HL-60 (cell line): ENCODE measurements around the gene PRDM16.

Experiments used
- DNase-seq, 2 experiments: peaks; one replicate each; pipeline ENCODE4 v3.0.0-alpha.2; 2010 to 2020; ENCODE audit warnings: low read depth in 1 of 2, low spot score in 1 of 2
- H3K27ac ChIP-seq: fragments of 250-450 bp; sonication (Bioruptor Pico); replicated peaks from 2 replicates; pipeline ENCODE4 v1.5.1; 2020; ENCODE audit warnings: mild to moderate bottlenecking, moderate library complexity
- H3K27me3 ChIP-seq: fragments of 250-450 bp; sonication (Bioruptor Pico); 2 replicates; pipeline ENCODE4 v1.5.1; 2021; ENCODE audit warnings: mild to moderate bottlenecking, moderate library complexity; ENCODE audit not compliant: insufficient read depth, poor library complexity, severe bottlenecking
- H3K4me3 ChIP-seq: replicated peaks from 2 replicates; pipeline ENCODE4 v1.5.1; 2011; ENCODE audit warnings: mild to moderate bottlenecking, control low read depth, low read length; ENCODE audit not compliant: insufficient read depth
- GABPA ChIP-seq: IDR thresholded peaks from 2 replicates; pipeline ENCODE4 v1.6.1; 2012; ENCODE audit warnings: low read depth
- POLR2AphosphoS5 ChIP-seq: IDR thresholded peaks from 2 replicates; pipeline ENCODE4 v1.6.1; 2012; ENCODE audit warnings: low read depth
- SPI1 ChIP-seq: IDR thresholded peaks from 2 replicates; pipeline ENCODE4 v1.6.1; 2012; ENCODE audit warnings: low read depth, mild to moderate bottlenecking, borderline replicate concordance
- TF ChIP-seq, protein P1 (sequence below): IDR thresholded peaks from one replicate; pipeline ENCODE4 v1.5.1; 2011; ENCODE audit warnings: low read length, control low read depth, inconsistent platforms; ENCODE audit not compliant: insufficient read depth
- TF ChIP-seq, protein P2 (sequence below): IDR thresholded peaks from 2 replicates; pipeline ENCODE4 v1.6.1; 2012; ENCODE audit warnings: low read depth; ENCODE audit not compliant: insufficient replicate concordance

Gene PRDM16

DNA sequence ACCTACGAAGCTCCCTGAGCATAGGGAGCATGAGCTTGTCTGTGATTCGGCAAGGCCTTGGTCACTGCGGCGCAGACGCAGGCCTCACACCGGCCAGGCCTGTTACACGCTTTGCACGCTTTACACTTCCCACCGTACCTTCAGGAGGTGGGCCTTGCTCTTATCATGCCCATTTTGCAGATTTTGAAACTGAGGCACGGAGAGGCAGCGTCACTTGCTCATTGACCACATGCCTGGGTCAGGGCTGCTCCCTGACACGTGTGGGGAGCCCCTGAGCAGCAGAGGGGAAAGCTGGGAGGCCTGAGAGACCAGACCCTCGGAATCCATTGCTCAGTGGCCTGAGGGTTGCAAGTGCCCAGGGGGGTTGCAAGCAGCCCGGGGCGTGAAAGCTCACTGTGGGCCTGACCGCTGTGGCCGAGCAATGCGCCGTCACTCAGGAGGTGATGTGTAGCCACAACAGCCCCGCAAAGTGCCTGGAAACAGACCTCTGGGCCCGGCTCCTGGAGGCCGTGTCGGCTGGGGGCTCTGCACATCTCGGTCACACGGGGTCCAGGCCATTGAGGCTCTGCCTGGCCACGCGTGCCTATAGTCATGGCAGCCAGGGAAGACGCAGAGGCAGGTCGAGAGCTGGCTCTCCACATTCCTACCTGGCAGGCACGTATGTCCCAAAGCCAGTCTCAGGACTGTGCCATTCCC is 392.4 kb downstream of the PRDM16 start:
- H3K27me3 ChIP-seq = peaks cover 5% of the 10 kb centered on the region
- DNase-seq = no peak
- H3K4me3 ChIP-seq = no peak overlapping the region
- H3K27ac ChIP-seq = no peak overlapping the region
- TF ChIP-seq, protein P1, sequence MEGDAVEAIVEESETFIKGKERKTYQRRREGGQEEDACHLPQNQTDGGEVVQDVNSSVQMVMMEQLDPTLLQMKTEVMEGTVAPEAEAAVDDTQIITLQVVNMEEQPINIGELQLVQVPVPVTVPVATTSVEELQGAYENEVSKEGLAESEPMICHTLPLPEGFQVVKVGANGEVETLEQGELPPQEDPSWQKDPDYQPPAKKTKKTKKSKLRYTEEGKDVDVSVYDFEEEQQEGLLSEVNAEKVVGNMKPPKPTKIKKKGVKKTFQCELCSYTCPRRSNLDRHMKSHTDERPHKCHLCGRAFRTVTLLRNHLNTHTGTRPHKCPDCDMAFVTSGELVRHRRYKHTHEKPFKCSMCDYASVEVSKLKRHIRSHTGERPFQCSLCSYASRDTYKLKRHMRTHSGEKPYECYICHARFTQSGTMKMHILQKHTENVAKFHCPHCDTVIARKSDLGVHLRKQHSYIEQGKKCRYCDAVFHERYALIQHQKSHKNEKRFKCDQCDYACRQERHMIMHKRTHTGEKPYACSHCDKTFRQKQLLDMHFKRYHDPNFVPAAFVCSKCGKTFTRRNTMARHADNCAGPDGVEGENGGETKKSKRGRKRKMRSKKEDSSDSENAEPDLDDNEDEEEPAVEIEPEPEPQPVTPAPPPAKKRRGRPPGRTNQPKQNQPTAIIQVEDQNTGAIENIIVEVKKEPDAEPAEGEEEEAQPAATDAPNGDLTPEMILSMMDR = no peak

DNA sequence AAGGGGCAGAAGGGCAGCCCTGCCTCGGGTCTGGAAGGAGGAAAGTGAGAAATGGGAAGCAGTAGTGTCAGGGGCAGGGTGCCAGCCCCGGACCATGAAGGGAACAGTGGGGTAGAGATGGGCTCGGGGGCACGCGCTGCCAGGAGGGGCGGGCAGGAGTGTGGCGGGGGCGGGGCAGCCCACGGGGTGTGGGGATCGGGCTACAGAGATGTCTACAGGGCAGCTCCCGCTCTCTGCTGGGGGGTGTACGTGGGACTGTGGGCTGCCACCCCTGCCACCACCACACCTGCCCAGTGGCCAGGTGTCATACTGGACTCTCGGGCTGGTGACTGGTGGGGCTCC is 392.9 kb downstream of the PRDM16 start:
- H3K27ac ChIP-seq = no peak overlapping the region
- TF ChIP-seq POLR2AphosphoS5 (no peak), SPI1 (no peak), GABPA (no peak)
- TF ChIP-seq, protein P1 = no peak
- TF ChIP-seq, protein P2, sequence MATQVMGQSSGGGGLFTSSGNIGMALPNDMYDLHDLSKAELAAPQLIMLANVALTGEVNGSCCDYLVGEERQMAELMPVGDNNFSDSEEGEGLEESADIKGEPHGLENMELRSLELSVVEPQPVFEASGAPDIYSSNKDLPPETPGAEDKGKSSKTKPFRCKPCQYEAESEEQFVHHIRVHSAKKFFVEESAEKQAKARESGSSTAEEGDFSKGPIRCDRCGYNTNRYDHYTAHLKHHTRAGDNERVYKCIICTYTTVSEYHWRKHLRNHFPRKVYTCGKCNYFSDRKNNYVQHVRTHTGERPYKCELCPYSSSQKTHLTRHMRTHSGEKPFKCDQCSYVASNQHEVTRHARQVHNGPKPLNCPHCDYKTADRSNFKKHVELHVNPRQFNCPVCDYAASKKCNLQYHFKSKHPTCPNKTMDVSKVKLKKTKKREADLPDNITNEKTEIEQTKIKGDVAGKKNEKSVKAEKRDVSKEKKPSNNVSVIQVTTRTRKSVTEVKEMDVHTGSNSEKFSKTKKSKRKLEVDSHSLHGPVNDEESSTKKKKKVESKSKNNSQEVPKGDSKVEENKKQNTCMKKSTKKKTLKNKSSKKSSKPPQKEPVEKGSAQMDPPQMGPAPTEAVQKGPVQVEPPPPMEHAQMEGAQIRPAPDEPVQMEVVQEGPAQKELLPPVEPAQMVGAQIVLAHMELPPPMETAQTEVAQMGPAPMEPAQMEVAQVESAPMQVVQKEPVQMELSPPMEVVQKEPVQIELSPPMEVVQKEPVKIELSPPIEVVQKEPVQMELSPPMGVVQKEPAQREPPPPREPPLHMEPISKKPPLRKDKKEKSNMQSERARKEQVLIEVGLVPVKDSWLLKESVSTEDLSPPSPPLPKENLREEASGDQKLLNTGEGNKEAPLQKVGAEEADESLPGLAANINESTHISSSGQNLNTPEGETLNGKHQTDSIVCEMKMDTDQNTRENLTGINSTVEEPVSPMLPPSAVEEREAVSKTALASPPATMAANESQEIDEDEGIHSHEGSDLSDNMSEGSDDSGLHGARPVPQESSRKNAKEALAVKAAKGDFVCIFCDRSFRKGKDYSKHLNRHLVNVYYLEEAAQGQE = no peak
- peaks cover 5% of the 10 kb centered on the region for H3K27me3 ChIP-seq
- H3K4me3 ChIP-seq = no peak overlapping the region
- no peak for DNase-seq

DNA sequence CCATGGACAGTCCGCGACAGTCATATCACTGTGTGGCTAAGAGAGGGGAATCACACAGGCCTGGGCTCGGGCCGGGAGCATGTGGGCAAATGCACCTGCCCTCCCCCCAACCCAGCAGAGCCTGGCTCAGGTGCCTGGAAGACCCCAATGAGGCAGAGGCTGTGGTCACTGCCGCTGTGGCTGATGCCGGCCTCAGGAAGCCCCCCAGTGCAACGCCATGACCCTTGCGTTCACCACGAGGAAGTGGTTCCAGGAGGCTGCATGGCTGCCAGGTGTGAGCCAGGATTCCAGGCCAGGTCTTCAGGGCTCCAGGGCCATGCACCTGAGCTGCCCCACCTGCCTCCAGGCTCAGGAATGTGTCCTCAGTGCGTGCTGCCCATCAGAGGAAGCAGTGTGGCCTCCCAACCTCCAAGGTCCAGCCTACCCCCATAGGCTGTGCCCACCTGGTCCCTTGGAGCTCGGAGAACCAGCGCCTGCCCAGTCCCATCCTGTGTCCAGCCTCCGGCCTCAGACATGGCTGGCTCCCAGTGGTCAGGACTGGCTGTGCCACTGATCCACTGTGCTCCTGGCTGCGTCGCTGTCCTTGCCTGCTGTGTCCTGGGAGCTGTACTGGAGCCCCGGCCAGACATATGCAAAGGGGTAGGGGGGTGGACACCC is 393.5 kb downstream of the PRDM16 start:
- H3K4me3 ChIP-seq = no peak overlapping the region
- H3K27me3 ChIP-seq = peaks cover 2% of the 10 kb centered on the region
- no peak for DNase-seq
- TF ChIP-seq, protein P2 = no peak
- TF ChIP-seq, protein P1 = no peak
- TF ChIP-seq POLR2AphosphoS5 (no peak), GABPA (no peak), SPI1 (no peak)
- H3K27ac ChIP-seq = no peak overlapping the region

DNA sequence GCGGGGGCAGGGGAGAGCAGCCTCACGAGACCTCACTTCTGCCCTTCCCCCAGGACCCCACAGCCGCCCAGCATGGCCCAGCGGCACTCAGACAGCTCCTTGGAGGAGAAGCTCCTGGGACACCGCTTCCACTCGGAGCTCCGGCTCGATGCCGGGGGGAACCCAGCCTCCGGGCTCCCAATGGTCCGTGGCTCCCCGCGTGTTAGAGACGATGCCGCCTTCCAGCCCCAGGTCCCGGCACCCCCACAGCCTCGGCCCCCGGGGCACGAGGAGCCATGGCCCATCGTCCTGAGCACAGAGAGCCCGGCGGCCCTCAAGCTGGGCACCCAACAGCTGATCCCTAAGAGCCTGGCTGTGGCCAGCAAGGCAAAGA is 394.0 kb downstream of the PRDM16 start:
- H3K27me3 ChIP-seq = peaks cover 2% of the 10 kb centered on the region
- TF ChIP-seq, protein P1 = no peak
- TF ChIP-seq POLR2AphosphoS5 (no peak), SPI1 (no peak), GABPA (no peak)
- TF ChIP-seq, protein P2 = no peak
- no peak overlapping the region for H3K27ac ChIP-seq
- no peak overlapping the region for H3K4me3 ChIP-seq
- no peak for DNase-seq
